Left ventricle myocardium inferior (tissue), 1 donor: ENCODE results near the gene CPE. TPM values are rescaled to one million over a fixed set of nuclear protein-coding genes. Genes with fewer than 3 reads are reported as not detected.

Source experiments
- DNase-seq: peaks from one replicate; pipeline ENCODE4 v3.0.0-alpha.2; 2020
- H3K27ac ChIP-seq: fragments of 200-600 bp; replicated peaks from 2 replicates; pipeline ENCODE4 v1.8.0; 2021
- H3K27me3 ChIP-seq: fragments of 200-600 bp; 2 replicates; pipeline ENCODE4 v1.8.0; 2021; ENCODE audit warnings: low read depth
- H3K36me3 ChIP-seq: fragments of 200-600 bp; 2 replicates; pipeline ENCODE4 v1.8.0; 2021
- H3K4me1 ChIP-seq: fragments of 200-600 bp; 2 replicates; pipeline ENCODE4 v1.8.0; 2021
- H3K4me3 ChIP-seq: fragments of 200-600 bp; 2 replicates; pipeline ENCODE4 v1.8.0; 2021; ENCODE audit warnings: mild to moderate bottlenecking, moderate library complexity
- H3K9me3 ChIP-seq: fragments of 200-600 bp; replicated peaks from 2 replicates; pipeline ENCODE4 v1.8.0; 2021
- CTCF ChIP-seq: fragments of 200-600 bp; IDR thresholded peaks from 2 replicates; pipeline ENCODE4 v1.8.0; 2021; ENCODE audit warnings: antibody characterized with exemption, mild to moderate bottlenecking, borderline replicate concordance
- intact Hi-C: fragments of 100-400 bp; cut with micrococcal nuclease; formaldehyde crosslinking; loops from one replicate; pipeline ENCODE4 v1.11.0; 2022
- total RNA-seq: library from RNA; stranded (reverse); fragmentation: NEBNext Ultra II Directional; extraction: Animal tissue kit (Norgen Biotek cat#: 25700); gene quantifications from one replicate; pipeline ENCODE4 v1.2.1, GENCODE V29; 2021
- donor health status: DM: no; HTN: yes; CAD: no; lungs with severe emphysema.

CPE gene
- total RNA-seq, 1 donor from 2014 or later = 43.2 TPM

DNA sequence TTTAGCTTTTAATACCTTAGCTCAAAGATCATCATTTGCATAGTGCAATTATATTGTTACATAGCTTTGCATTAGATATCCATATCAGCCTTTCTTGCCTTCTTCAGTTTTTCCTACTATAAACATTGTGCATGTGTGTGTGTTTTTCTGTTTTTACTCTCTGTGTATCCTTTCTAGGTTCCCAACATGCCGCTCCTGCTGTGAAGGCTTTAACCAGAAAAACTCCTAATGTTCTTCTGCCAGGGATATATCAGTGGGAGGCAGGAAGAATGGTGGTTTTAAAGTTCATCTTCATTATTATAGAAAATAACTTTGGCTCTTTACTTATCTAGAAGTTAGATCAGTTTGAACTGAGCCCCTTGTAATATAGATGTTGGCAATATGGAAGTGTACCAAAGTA is 61.2 kb downstream of the CPE start:
- Histone ChIP-seq H3K27me3 (no peaks in the 10 kb centered on the region), H3K4me3 (no peak overlapping the region), H3K36me3 (no peaks in the 10 kb centered on the region), H3K9me3 (no peaks in the 10 kb centered on the region), H3K4me1 (no peaks in the 10 kb centered on the region), H3K27ac (no peak overlapping the region)
- TF ChIP-seq CTCF = no peak
- intact Hi-C loops = no loop called here
- DNase-seq = no peak

DNA sequence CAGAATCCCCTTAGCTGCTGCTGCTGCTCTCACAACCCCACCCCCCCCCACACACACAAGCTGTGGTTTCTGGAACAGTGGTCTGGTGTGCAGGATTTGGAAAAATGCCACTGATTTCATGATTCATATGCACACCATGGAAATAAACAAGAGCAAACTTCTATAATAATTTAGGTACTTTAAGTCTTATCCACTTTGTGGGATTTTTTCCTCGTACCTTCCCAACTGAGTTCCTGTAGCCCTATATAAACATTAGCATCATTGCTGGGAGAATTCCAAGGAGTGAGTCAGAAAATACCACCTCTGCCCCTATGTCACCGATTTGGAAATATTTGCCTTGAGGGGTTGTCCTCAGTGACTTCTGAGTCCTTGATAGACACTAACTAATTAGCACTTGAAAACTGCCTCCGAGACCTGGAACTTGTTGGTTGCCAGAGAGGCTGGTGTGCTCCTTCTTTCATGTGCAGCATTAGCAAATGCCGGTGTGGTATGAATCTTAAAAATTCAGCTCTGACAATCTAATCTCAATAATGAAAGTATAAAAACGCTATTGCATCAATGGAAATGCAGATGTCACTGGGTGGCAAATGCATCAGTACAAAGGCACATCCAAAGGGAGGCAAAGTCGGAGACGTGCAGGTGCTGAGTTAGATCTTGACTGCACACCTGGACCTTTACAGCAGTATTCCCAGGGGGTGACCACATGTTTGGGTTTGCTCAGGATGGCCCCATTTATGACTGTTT is 61.8 kb downstream of the CPE start:
- no peak for DNase-seq
- H3K36me3 ChIP-seq = no peaks in the 10 kb centered on the region
- H3K27ac ChIP-seq = no peak overlapping the region
- H3K4me3 ChIP-seq = no peak overlapping the region
- intact Hi-C loops = no loop called here
- TF ChIP-seq CTCF = no peak
- H3K4me1 ChIP-seq = no peaks in the 10 kb centered on the region
- H3K27me3 ChIP-seq = no peaks in the 10 kb centered on the region
- no peaks in the 10 kb centered on the region for H3K9me3 ChIP-seq

GRCh38 chr4:165443276-165443675 is 64.5 kb downstream of the CPE start:
- H3K9me3 ChIP-seq = no peaks in the 10 kb centered on the region
- no peak overlapping the region for H3K4me3 ChIP-seq
- H3K36me3 ChIP-seq = no peaks in the 10 kb centered on the region
- H3K27ac ChIP-seq = no peak overlapping the region
- no peaks in the 10 kb centered on the region for H3K27me3 ChIP-seq
- H3K4me1 ChIP-seq = no peaks in the 10 kb centered on the region
- no peak for DNase-seq
- intact Hi-C loops = no loop called here
- no peak for TF ChIP-seq CTCF

- Histone ChIP-seq H3K4me1 (no peaks in the 10 kb centered on the region), H3K36me3 (no peaks in the 10 kb centered on the region), H3K27me3 (no peaks in the 10 kb centered on the region), H3K27ac (no peak overlapping the region), H3K9me3 (no peaks in the 10 kb centered on the region), H3K4me3 (no peak overlapping the region)
- intact Hi-C loops = no loop called here
- DNase-seq = no peak
- TF ChIP-seq CTCF = no peak
Observed at GRCh38 chr4:165448700-165449099, 69.9 kb downstream of the CPE start.

GRCh38 chr4:165449333-165449732 is 70.5 kb downstream of the CPE start:
- no peaks in the 10 kb centered on the region for H3K27me3 ChIP-seq
- no peak for TF ChIP-seq CTCF
- intact Hi-C loops = no loop called here
- H3K4me3 ChIP-seq = no peak overlapping the region
- H3K4me1 ChIP-seq = no peaks in the 10 kb centered on the region
- no peaks in the 10 kb centered on the region for H3K36me3 ChIP-seq
- no peak overlapping the region for H3K27ac ChIP-seq
- no peak for DNase-seq
- H3K9me3 ChIP-seq = no peaks in the 10 kb centered on the region
